ENCODE results near the gene GDF2.
A peak's percentile ranks its signal among the peaks of the same experiment; 100 is the strongest.

Gene GDF2

DNA sequence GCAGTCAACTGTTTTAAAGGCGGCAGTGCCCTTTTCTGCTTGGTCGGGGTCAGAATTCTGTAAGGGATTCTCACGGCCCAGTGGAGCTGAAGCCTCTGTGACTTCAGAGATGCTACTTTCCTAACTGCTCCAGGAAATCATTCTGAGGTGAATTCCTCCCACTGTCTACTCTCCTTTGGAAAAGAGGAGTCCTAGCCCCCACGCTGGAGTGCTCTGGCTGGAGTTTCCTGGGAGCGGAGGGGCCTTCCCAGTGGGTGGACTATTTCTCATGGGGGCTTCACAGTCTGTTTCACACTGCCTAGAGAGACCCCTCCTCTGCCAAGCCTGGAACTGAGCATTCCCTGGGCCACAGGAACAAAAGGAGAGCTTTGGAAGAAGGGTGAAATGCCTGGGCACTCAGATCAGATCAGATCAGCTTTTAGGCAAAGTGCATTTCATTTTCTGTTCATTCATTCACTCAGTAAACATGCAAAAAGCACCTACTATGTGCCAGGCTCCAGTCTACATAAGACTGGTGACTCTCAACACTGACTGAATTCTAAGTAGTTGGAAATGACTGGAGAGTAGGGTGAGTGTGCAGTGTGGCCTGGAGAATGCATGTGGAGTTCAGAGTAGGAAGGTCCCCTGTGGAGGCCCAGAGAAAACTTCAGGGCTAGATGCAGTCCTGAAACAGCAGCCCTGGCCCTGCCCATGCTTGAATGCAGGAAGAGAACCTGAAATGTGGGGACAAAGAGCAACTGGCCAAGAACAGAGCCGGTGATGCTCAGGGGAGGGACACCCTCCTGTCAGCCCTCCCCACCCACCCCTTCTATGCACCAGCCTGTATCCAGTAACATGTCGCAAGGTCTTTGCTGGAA lies 49.6 kb downstream of the GDF2 start:
- no peak for DNase-seq

DNA sequence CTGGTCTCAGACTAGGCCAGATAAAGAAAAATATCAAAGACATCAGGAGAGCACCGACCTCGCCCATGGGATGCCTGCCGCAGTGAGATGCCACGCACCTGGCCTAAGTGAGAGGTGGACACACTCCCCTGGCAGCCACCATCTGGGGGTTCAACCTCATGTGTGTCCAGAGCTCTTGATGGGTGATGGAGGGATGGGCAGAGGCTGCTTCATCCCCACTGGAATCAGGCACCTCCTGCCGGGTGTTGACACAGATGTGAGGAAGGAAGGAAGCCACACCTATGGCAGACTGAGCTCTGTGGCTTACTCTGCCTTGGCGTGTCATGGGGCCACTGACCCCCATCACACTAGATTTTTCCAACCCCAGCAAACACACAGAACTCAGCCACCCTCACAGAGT lies 50.5 kb downstream of the GDF2 start:
- DNase-seq: no peak

- DNase-seq: no peak
These were observed 52.6 kb downstream of the GDF2 start for GRCh38 chr10:47374611-47375536.

DNA sequence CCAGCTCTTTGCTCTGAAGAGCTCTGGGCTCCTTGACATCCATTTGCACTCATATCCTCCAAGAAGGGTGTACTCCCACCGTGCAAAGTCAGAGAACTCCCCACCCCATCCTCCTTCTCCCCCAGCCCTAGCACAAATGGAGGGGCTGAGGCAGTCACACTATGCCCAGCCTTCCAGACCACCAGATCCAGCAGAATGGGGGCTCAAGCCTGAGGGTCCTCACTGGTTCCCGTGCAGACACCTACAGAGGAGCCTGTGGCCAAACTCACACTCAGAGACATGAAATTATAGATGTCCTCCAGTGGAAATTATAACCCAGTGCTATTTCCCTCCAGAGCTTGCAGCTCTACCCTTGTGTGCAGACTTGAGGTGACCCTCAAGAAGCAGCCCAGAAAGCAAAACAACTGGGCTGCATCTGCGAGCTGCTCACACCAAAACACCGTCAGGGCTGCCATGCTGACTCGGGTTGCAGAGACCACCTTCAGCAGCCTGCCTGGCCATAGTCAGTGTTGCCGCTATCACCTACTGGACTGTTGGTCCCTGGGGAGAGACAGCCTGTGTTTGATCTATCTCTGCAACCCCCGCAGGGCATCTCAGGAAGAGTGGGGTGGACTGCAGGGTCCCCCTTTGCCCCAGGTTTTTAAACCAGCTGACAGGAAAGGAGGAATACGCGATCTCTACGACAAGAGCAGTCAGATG lies 54.4 kb downstream of the GDF2 start:
- DNase-seq: peak; percentile 4
